CD14-positive monocyte (primary cell): ENCODE data around the gene MYO1D. TPM values are rescaled to one million over a fixed set of nuclear protein-coding genes. Genes with fewer than 3 reads are reported as not detected.

Experiments used
- DNase-seq, 3 donors: peaks; one replicate each; pipeline ENCODE4 v3.0.0-alpha.2; 2011 to 2022
- H2AFZ ChIP-seq: 2 replicates; pipeline ENCODE4 v1.6.0; 2012; ENCODE audit warnings: mild to moderate bottlenecking, low read depth, low read length, inconsistent platforms; ENCODE audit not compliant: insufficient read depth, poor library complexity, severe bottlenecking
- H3K27ac ChIP-seq, 2 donors: 1 replicate in 1 of 2; 2 replicates in 1 of 2; pipeline ENCODE4 v1.5.1; 2012 to 2013; ENCODE audit warnings: low read length in 2 of 2, control low read depth in 1 of 2, inconsistent platforms in 1 of 2, low read depth in 1 of 2, mild to moderate bottlenecking in 1 of 2
- H3K27me3 ChIP-seq, 2 donors: one replicate each; pipeline versions ENCODE4 v1.6.0 to v1.6.1; 2011 to 2013; ENCODE audit warnings: low read length in 2 of 2; ENCODE audit not compliant: control insufficient read depth in 2 of 2, insufficient read depth in 2 of 2
- H3K36me3 ChIP-seq, 2 donors: replicated peaks in 1 of 2; 1 replicate in 1 of 2; 2 replicates in 1 of 2; pipeline versions ENCODE4 v1.5.1 to v1.6.1; 2012 to 2013; ENCODE audit warnings: low read length in 2 of 2, control low read depth in 1 of 2, inconsistent platforms in 1 of 2, mild to moderate bottlenecking in 1 of 2; ENCODE audit not compliant: insufficient read depth in 2 of 2, control insufficient read depth in 1 of 2
- H3K4me1 ChIP-seq, 2 donors: 1 replicate in 1 of 2; 2 replicates in 1 of 2; pipeline versions ENCODE4 v1.5.1 to v1.6.1; 2012 to 2013; ENCODE audit warnings: low read length in 2 of 2, control low read depth in 1 of 2, inconsistent platforms in 1 of 2, mild to moderate bottlenecking in 1 of 2, moderate library complexity in 1 of 2; ENCODE audit not compliant: insufficient read depth in 2 of 2, control insufficient read depth in 1 of 2
- H3K4me2 ChIP-seq: replicated peaks from 2 replicates; pipeline ENCODE3; 2012; ENCODE audit warnings: low read length, moderate library complexity, mild to moderate bottlenecking; ENCODE audit not compliant: poor library complexity, severe bottlenecking; ENCODE audit errors: extremely low read depth
- H3K4me3 ChIP-seq, 3 experiments: fragments of 200-600 bp in 1 of 3; sonication (generic) in 1 of 3; replicated peaks in 1 of 3; 1 replicate in 2 of 3; 2 replicates in 1 of 3; pipeline ENCODE4 v1.5.1; 2011 to 2013; ENCODE audit warnings: low read length in 3 of 3, mild to moderate bottlenecking in 3 of 3, control low read depth in 2 of 3, low read depth in 2 of 3, inconsistent platforms in 1 of 3, moderate library complexity in 1 of 3
- H3K79me2 ChIP-seq: 2 replicates; pipeline ENCODE4 v1.6.0; 2012; ENCODE audit warnings: mild to moderate bottlenecking, control low read depth, inconsistent platforms, low read length, moderate library complexity; ENCODE audit not compliant: insufficient read depth
- H3K9ac ChIP-seq: 2 replicates; pipeline ENCODE4 v1.6.0; 2017; ENCODE audit warnings: low read length, mild to moderate bottlenecking; ENCODE audit not compliant: insufficient read depth, poor library complexity, severe bottlenecking
- H3K9me3 ChIP-seq, 2 donors: replicated peaks in 1 of 2; 1 replicate in 1 of 2; 2 replicates in 1 of 2; pipeline versions ENCODE4 v1.5.1 to v1.6.1; 2012 to 2013; ENCODE audit warnings: low read length in 2 of 2, control low read depth in 1 of 2; ENCODE audit not compliant: control insufficient read depth in 1 of 2, insufficient read depth in 1 of 2
- H4K20me1 ChIP-seq: 2 replicates; pipeline ENCODE4 v1.6.0; 2012; ENCODE audit warnings: mild to moderate bottlenecking, low read length, control low read depth, moderate library complexity; ENCODE audit not compliant: insufficient read depth
- H3K27ac Mint-ChIP-seq, 7 donors: one replicate each; pipeline ENCODE4 v1.8.0; 2020; ENCODE audit warnings: mild to moderate bottlenecking in 7 of 7, mixed read lengths in 7 of 7, moderate library complexity in 6 of 7, inconsistent platforms in 2 of 7
- H3K27me3 Mint-ChIP-seq, 3 donors: one replicate each; pipeline ENCODE4 v1.8.0; 2021 to 2022; ENCODE audit warnings: low read depth in 3 of 3, mild to moderate bottlenecking in 3 of 3, mixed read lengths in 3 of 3, moderate library complexity in 3 of 3, inconsistent platforms in 1 of 3
- H3K36me3 Mint-ChIP-seq, 2 donors: one replicate each; pipeline ENCODE4 v1.8.0; 2020; ENCODE audit warnings: mixed read lengths in 2 of 2, inconsistent platforms in 1 of 2, mild to moderate bottlenecking in 1 of 2
- H3K4me1 Mint-ChIP-seq: one replicate; pipeline ENCODE4 v1.8.0; 2020; ENCODE audit warnings: mild to moderate bottlenecking, mixed read lengths
- H3K4me3 Mint-ChIP-seq, 2 donors: one replicate each; pipeline ENCODE4 v1.8.0; 2020; ENCODE audit warnings: mild to moderate bottlenecking in 2 of 2, mixed read lengths in 2 of 2, moderate library complexity in 1 of 2
- H3K9me3 Mint-ChIP-seq, 7 donors: one replicate each; pipeline ENCODE4 v1.8.0; 2020 to 2022; ENCODE audit warnings: mixed read lengths in 7 of 7, mild to moderate bottlenecking in 6 of 7, moderate library complexity in 6 of 7, inconsistent platforms in 2 of 7
- CTCF ChIP-seq: fragments of 200-600 bp; IDR thresholded peaks from one replicate; pipeline ENCODE4 v1.8.0; 2022; ENCODE audit warnings: antibody characterized with exemption, mild to moderate bottlenecking
- WGBS: methylation state at CpG from one replicate; pipeline ENCODE4 v1.1.5; 2013; ENCODE audit warnings: missing lambda C conversion rate; ENCODE audit not compliant: insufficient coverage; 5-methylcytosine and 5-hydroxymethylcytosine counted together
- intact Hi-C, 2 donors: fragments of 100-400 bp; cut with micrococcal nuclease; formaldehyde crosslinking; loops; one replicate each; pipeline versions ENCODE4 v1.15.0 to v1.15.1; 2023
- polyA plus RNA-seq, 3 donors: library from polyadenylated mRNA; depleted of rRNA in 1 of 3; unstranded in 2 of 3; stranded (reverse) in 1 of 3; fragments of 300-500 nt in 2 of 3; fragments of >200 nt in 1 of 3; fragmentation: Illumina TruSeq in 2 of 3; gene quantifications; 1 replicate in 2 of 3; 2 replicates in 1 of 3; pipeline ENCODE4 v1.2.3, GENCODE V29; 2012 to 2021

The MYO1D gene
- polyA plus RNA-seq, 3 donors: 0.22 to 0.39 (median 0.26) TPM

GRCh38 chr17:32757963-32758362 lies 119.0 kb downstream of the MYO1D start:
- Mint-ChIP-seq H3K36me3 (no peaks in the 10 kb centered on the region), H3K4me1 (no peaks in the 10 kb centered on the region), H3K27me3 (peaks cover 0 to 6% (median 2%) of the 10 kb centered on the region in 3 donors), H3K4me3 (no peak overlapping the region), H3K9me3 (peaks cover 0 to 5% (median 0%) of the 10 kb centered on the region in 7 donors), H3K27ac (no peak overlapping the region)
- no peak for TF ChIP-seq CTCF
- no peak for DNase-seq
- H4K20me1 ChIP-seq: no peaks in the 10 kb centered on the region
- no peaks in the 10 kb centered on the region for H3K4me1 ChIP-seq
- peaks cover 0 to 4% of the 10 kb centered on the region in 2 donors for H3K27me3 ChIP-seq
- no peaks in the 10 kb centered on the region for H3K9me3 ChIP-seq
- H3K9ac ChIP-seq: no peak overlapping the region
- WGBS: no CpG with 5 or more reads among the region's 1 CpG
- H3K4me2 ChIP-seq: no peak overlapping the region
- H3K27ac ChIP-seq: no peak overlapping the region
- H3K4me3 ChIP-seq: no peak overlapping the region
- no peak overlapping the region for H2AFZ ChIP-seq
- no peaks in the 10 kb centered on the region for H3K36me3 ChIP-seq
- H3K79me2 ChIP-seq: no peaks in the 10 kb centered on the region
- intact Hi-C loops: loop anchor here (2.0 to 5.0 kb wide), 3 partner anchors 101 to 297 kb away; no protein-coding TSS in a partner anchor

- H3K27ac Mint-ChIP-seq: no peak overlapping the region
- H3K27me3 ChIP-seq: peaks cover 0 to 4% of the 10 kb centered on the region in 2 donors
- H3K9ac ChIP-seq: no peak overlapping the region
- TF ChIP-seq CTCF: no peak
- DNase-seq: no peak
- H3K36me3 ChIP-seq: no peaks in the 10 kb centered on the region
- H3K4me3 Mint-ChIP-seq: no peak overlapping the region
- intact Hi-C loops: loop anchor here (2.0 to 5.0 kb wide), 3 partner anchors 99 to 296 kb away; no protein-coding TSS in a partner anchor
- H3K4me1 Mint-ChIP-seq: no peaks in the 10 kb centered on the region
- H3K9me3 ChIP-seq: no peaks in the 10 kb centered on the region
- H2AFZ ChIP-seq: no peak overlapping the region
- no peaks in the 10 kb centered on the region for H3K4me1 ChIP-seq
- no peak overlapping the region for H3K27ac ChIP-seq
- H3K27me3 Mint-ChIP-seq: peaks cover 0 to 5% (median 2%) of the 10 kb centered on the region in 3 donors
- WGBS: 100% methylated on average over 1 of the region's 1 CpG
- no peak overlapping the region for H3K4me2 ChIP-seq
- peaks cover 0 to 2% (median 0%) of the 10 kb centered on the region in 7 donors for H3K9me3 Mint-ChIP-seq
- H4K20me1 ChIP-seq: no peaks in the 10 kb centered on the region
- no peaks in the 10 kb centered on the region for H3K79me2 ChIP-seq
- no peaks in the 10 kb centered on the region for H3K36me3 Mint-ChIP-seq
- no peak overlapping the region for H3K4me3 ChIP-seq
Observed at GRCh38 chr17:32756696-32757095, 120.2 kb downstream of the MYO1D start.
